Measurements from ENCODE around the gene SYNGR2. TPM values are rescaled to one million over a fixed set of nuclear protein-coding genes. Genes with fewer than 3 reads are reported as not detected.

The SYNGR2 gene
- total RNA-seq, 4 donors from 2014 or later = 47.9 to 83.8 (median 70.7) TPM

DNA sequence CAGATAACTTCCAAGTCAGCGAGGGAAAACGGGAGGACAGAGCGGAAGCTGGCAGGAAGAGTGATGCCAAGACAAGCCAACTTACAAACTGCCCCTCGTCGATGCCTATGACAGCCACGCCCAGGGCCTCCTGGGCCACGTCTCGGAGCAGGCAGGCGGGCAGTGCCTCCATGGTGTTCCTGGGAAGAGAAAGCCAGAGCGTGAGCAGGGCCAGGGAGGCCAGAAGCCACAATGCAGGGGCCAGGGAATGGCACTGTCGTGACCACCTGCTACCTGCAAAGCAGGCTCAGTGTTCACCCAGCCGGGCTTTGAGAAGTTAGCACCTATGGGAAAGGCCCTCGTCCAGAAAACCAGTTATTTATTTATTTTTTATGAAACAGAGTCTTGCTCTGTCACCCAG lies 14.1 kb downstream of the SYNGR2 start:
- no peak for DNase-seq
- Histone ChIP-seq H3K27ac (no peak overlapping the region), H3K4me1 (peaks cover 13 to 31% of the 10 kb centered on the region in 2 donors), H3K36me3 (no peaks in the 10 kb centered on the region), H3K27me3 (no peaks in the 10 kb centered on the region), H3K4me3 (replicated peaks in 1 of 3) (no peak overlapping the region), H3K9me3 (no peaks in the 10 kb centered on the region)
- TF ChIP-seq, protein P1, sequence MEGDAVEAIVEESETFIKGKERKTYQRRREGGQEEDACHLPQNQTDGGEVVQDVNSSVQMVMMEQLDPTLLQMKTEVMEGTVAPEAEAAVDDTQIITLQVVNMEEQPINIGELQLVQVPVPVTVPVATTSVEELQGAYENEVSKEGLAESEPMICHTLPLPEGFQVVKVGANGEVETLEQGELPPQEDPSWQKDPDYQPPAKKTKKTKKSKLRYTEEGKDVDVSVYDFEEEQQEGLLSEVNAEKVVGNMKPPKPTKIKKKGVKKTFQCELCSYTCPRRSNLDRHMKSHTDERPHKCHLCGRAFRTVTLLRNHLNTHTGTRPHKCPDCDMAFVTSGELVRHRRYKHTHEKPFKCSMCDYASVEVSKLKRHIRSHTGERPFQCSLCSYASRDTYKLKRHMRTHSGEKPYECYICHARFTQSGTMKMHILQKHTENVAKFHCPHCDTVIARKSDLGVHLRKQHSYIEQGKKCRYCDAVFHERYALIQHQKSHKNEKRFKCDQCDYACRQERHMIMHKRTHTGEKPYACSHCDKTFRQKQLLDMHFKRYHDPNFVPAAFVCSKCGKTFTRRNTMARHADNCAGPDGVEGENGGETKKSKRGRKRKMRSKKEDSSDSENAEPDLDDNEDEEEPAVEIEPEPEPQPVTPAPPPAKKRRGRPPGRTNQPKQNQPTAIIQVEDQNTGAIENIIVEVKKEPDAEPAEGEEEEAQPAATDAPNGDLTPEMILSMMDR (IDR thresholded peaks at IDR 0.05) = no peak
- no peak for TF ChIP-seq POLR2A (IDR thresholded peaks at IDR 0.05)
- intact Hi-C loops (cut with DNase I) = no loop called here
- 91 to 92% methylated on average over 13 of the region's 13 CpGs for whole genome bisulfite sequencing, 2 donors

GRCh38 chr17:78183916-78184315 lies 15.5 kb downstream of the SYNGR2 start:
- DNase-seq = no peak
- Histone ChIP-seq H3K4me3 (replicated peaks in 1 of 3) (no peak overlapping the region), H3K4me1 (peaks cover 17 to 32% of the 10 kb centered on the region in 2 donors), H3K36me3 (no peaks in the 10 kb centered on the region), H3K9me3 (no peaks in the 10 kb centered on the region), H3K27me3 (no peaks in the 10 kb centered on the region), H3K27ac (peak overlapping the region in 2 of 3 donors; percentile 51 to 65)
- intact Hi-C loops (cut with DNase I) = no loop called here
- 92 to 94% methylated on average over 12 of the region's 12 CpGs for WGBS, 2 donors
- no peak for TF ChIP-seq POLR2A (IDR thresholded peaks at IDR 0.05)
- TF ChIP-seq, protein P1 (IDR thresholded peaks at IDR 0.05) = no peak

DNA sequence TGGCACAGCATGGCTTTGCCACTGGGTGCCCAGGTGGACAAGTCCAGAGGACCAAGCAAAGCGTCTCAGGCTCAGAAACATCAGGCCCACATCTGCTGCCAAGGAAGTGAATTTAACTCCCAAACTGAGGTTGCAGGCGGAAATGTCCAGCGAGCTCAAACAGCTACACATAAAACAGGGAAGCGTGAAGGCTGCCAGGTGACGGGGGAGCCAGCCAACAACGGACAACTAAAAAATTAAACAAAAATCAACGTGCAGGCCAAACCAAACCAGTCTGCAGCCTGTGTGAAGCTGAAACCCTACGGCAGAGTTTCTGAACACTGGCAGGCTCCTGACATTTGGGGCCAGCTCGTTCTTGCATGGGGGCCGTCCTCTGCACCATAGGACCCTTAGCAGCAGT lies 16.0 kb downstream of the SYNGR2 start:
- TF ChIP-seq POLR2A (IDR thresholded peaks at IDR 0.05) = no peak
- TF ChIP-seq, protein P1 (IDR thresholded peaks at IDR 0.05) = no peak
- no peaks in the 10 kb centered on the region for H3K9me3 ChIP-seq
- DNase-seq = peak; percentile 20 to 59
- intact Hi-C loops (cut with DNase I) = no loop called here
- H3K27ac ChIP-seq = peak overlapping the region in 2 of 3 donors; percentile 51 to 65
- H3K36me3 ChIP-seq = no peaks in the 10 kb centered on the region
- peaks cover 17 to 32% of the 10 kb centered on the region in 2 donors for H3K4me1 ChIP-seq
- no peaks in the 10 kb centered on the region for H3K27me3 ChIP-seq
- WGBS, 2 donors = 55 to 65% methylated on average over 10 of the region's 10 CpGs
- no peak overlapping the region for H3K4me3 ChIP-seq (replicated peaks in 1 of 3)

DNA sequence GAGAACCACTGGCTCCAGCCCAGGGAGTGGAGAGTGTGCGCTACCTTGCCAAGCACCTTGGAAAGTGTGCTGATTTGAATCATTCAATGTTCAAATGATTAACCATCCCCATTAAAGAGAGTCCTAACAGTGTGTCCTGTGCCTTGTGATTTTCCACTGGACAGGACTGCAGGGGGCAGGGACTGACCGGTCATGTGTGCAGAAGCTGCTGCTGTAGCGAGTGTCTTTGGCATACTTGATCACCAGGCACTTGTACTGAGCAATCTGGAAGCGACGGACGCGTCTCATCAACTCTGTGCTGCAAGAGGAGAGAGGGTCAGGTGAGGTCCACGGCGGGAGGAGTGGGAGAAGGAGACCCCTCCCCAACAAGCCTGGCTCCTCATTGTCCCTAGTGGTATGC lies 16.5 kb downstream of the SYNGR2 start:
- Histone ChIP-seq H3K4me1 (peaks cover 17 to 32% of the 10 kb centered on the region in 2 donors), H3K9me3 (no peaks in the 10 kb centered on the region), H3K27ac (peak overlapping the region; percentile 19 to 65 (median 51)), H3K27me3 (no peaks in the 10 kb centered on the region), H3K36me3 (no peaks in the 10 kb centered on the region), H3K4me3 (replicated peaks in 1 of 3) (no peak overlapping the region)
- intact Hi-C loops (cut with DNase I) = no loop called here
- 29 to 52% methylated on average over 4 to 9 of the region's 9 CpGs for WGBS, 2 donors
- TF ChIP-seq, protein P1 (IDR thresholded peaks at IDR 0.05) = peak in 2 of 6 experiments; percentile 4 to 10
- peak in 1 of 2 donors; percentile 64 for TF ChIP-seq POLR2A (IDR thresholded peaks at IDR 0.05)
- peak; percentile 84 to 86 for DNase-seq

DNA sequence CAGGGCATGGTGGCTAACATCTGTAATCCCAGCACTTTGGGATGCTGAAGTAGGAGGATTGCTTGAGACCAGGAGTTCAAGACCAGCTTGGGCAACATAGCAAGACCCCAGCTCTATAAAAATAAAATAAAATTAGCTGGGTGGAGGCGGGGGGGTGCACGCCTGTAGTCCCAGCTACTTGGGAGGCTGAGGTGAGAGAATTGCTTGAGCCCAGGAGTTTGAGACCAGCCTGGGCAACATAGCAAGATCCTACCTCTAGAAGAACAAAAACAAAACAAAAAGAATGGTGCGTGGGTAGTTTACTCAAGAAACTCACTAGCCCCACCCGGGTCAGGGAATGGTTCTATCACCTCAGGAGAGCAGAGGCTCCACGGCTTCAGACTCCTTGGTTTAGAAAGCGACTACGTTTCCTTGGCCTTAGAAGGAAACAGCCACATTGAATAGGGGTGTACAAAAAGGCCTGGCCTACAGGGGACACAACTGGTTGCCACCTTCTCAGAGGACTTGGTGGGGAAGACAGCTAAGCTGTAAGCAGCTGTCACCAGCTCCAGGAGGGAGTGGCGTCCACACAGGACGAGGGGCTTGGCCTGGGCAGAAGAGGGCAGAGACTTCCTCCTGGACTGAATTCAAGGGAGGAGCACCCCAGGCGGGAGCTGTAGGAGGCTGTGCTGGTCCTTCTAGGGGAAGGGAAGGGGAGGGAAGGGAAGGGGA lies 17.8 kb downstream of the SYNGR2 start:
- H3K9me3 ChIP-seq = no peaks in the 10 kb centered on the region
- no peak for TF ChIP-seq POLR2A (IDR thresholded peaks at IDR 0.05)
- TF ChIP-seq, protein P1 (IDR thresholded peaks at IDR 0.05) = no peak
- no peaks in the 10 kb centered on the region for H3K36me3 ChIP-seq
- H3K4me1 ChIP-seq = peaks cover 17 to 32% of the 10 kb centered on the region in 2 donors
- no peaks in the 10 kb centered on the region for H3K27me3 ChIP-seq
- intact Hi-C loops (cut with DNase I) = no loop called here
- DNase-seq = peak; percentile 21 to 30
- WGBS, 2 donors = 63 to 68% methylated on average over 7 to 9 of the region's 10 CpGs
- H3K4me3 ChIP-seq (replicated peaks in 1 of 3) = peak overlapping the region in 1 of 3 donors; percentile 37
- peak overlapping the region in 1 of 3 donors; percentile 36 for H3K27ac ChIP-seq

All from thyroid gland (tissue), 4 donors.